ENCODE measurements around the gene SCYGR2. TPM values are rescaled to one million over a fixed set of nuclear protein-coding genes. Genes with fewer than 3 reads are reported as not detected.

SCYGR2 gene
- total and polyA plus RNA-seq, 2 of the 8 experiments (the other 6 are each of a cell fraction or from before 2014, with no cell fraction given): not detected

GRCh38 chr2:227642656-227643055, 44.0 kb downstream of the SCYGR2 start:
- Histone ChIP-seq H3K23me2 (ENCODE audit: low read depth, low read length) (no peaks in the 10 kb centered on the region), H3K4me1 (replicated peaks in 1 of 4; ENCODE audit: control insufficient read depth in 3 of 4, insufficient read depth in 4 of 4, low read length in 3 of 4) (peaks cover 0 to 3% (median 0%) of the 10 kb centered on the region in 4 experiments; a peak in 1 of 7 replicates), H3K36me3 (ENCODE audit: control insufficient read depth in 2 of 4, insufficient read depth in 4 of 4, low read length in 3 of 4) (no peaks in the 10 kb centered on the region), H2BK5ac (ENCODE audit: low read depth, low read length) (no peak overlapping the region), H3K14ac (ENCODE audit: insufficient read length) (no peak overlapping the region), H4K8ac (ENCODE audit: extremely low read depth, insufficient read depth, low read length) (no peak overlapping the region), H2AFZ (ENCODE audit: low read length) (no peak overlapping the region), H3K79me2 (ENCODE audit: control insufficient read depth in 1 of 2, insufficient read depth in 2 of 2, low read length in 2 of 2) (no peaks in the 10 kb centered on the region), H3K27ac (ENCODE audit: low read depth, low read length) (no peak overlapping the region), H3K56ac (replicated peaks; ENCODE audit: insufficient read length, low read depth, low read length) (no peak overlapping the region), H2BK12ac (ENCODE audit: low read depth, low read length) (no peak overlapping the region), H2BK120ac (replicated peaks; ENCODE audit: low read depth, low read length) (no peak overlapping the region), H2BK15ac (ENCODE audit: low read length) (no peak overlapping the region), H3K4me3 (ENCODE audit: extremely low read depth in 1 of 4, insufficient read depth in 2 of 4, low read depth in 3 of 4, low read length in 4 of 4) (no peak overlapping the region), H3K4ac (replicated peaks; ENCODE audit: insufficient read length, low read depth, low read length) (no peak overlapping the region), H3K18ac (ENCODE audit: extremely low read depth, low read length) (no peak overlapping the region), H3K79me1 (ENCODE audit: low read depth, low read length) (no peaks in the 10 kb centered on the region), H3K9me3 (ENCODE audit: insufficient read depth in 2 of 2, low read depth in 1 of 2, low read length in 1 of 2) (no peaks in the 10 kb centered on the region), H4K20me1 (replicated peaks in 1 of 2; ENCODE audit: control insufficient read depth in 1 of 2, insufficient read depth in 2 of 2, low read length in 2 of 2) (no peaks in the 10 kb centered on the region), H3K23ac (ENCODE audit: insufficient read length) (peak overlapping the region; percentile 87), H4K5ac (ENCODE audit: insufficient read length, low read depth, low read length) (no peak overlapping the region), H3K27me3 (replicated peaks in 1 of 4; ENCODE audit: control insufficient read depth in 3 of 4, extremely low read depth in 1 of 4, insufficient read depth in 3 of 4, low read length in 3 of 4) (no peaks in the 10 kb centered on the region), H2AK5ac (ENCODE audit: low read depth, low read length) (no peak overlapping the region), H3K9ac (replicated peaks in 1 of 4; ENCODE audit: extremely low read depth in 1 of 4, low read depth in 3 of 4, low read length in 3 of 4) (no peak overlapping the region), H2BK20ac (ENCODE audit: low read length) (no peak overlapping the region), H3K4me2 (ENCODE audit: insufficient read depth in 1 of 2, low read depth in 2 of 2, low read length in 2 of 2) (no peak overlapping the region), H4K91ac (replicated peaks; ENCODE audit: insufficient read length, low read length) (no peak overlapping the region)
- TF ChIP-seq POU5F1 (IDR thresholded peaks at IDR 0.05; ENCODE audit: low read depth, low read length): no peak
- no peak for TF ChIP-seq CBX8 (IDR thresholded peaks at IDR 0.05; ENCODE audit: borderline replicate concordance, low read depth, low read length)
- no peak for TF ChIP-seq KDM1A (IDR thresholded peaks at IDR 0.05; ENCODE audit: borderline replicate concordance, low read length)
- TF ChIP-seq ATF2 (IDR thresholded peaks at IDR 0.05; ENCODE audit: low read length): no peak
- no peak for TF ChIP-seq POLR2AphosphoS5 (IDR thresholded peaks at IDR 0.05; ENCODE audit: low read depth, low read length)
- no peak for TF ChIP-seq NRF1 (IDR thresholded peaks at IDR 0.05; ENCODE audit: low read depth, low read length)
- no peak for TF ChIP-seq ATF3 (IDR thresholded peaks at IDR 0.05; ENCODE audit: insufficient read depth, low read depth, low read length)
- TF ChIP-seq FOSL1 (IDR thresholded peaks at IDR 0.05; ENCODE audit: insufficient read depth, low read depth, low read length): no peak
- no peak for TF ChIP-seq TAF1 (IDR thresholded peaks at IDR 0.05; ENCODE audit: low read depth, low read length)
- TF ChIP-seq EP300 (IDR thresholded peaks at IDR 0.05; ENCODE audit: borderline replicate concordance in 1 of 2, low read depth in 2 of 2, low read length in 2 of 2): no peak
- TF ChIP-seq KDM4A (IDR thresholded peaks at IDR 0.05; ENCODE audit: low read depth, low read length, severe bottlenecking): no peak
- DNase-seq (ENCODE audit: low read depth in 1 of 2, low spot score in 2 of 2) (no peak), FAIRE-seq (no peak)
- ChIA-PET POLR2A (ENCODE audit: partially characterized antibody) (no interaction called here), CTCF (ENCODE audit: partially characterized antibody) (interaction anchor here (0.7 to 2.0 kb wide), 4 partner anchors 8 to 44 kb away, joined by 3 to 9 read pairs (median 4); no protein-coding TSS in a partner anchor)
- WGBS, 2 experiments (ENCODE audit: extremely low coverage in 1 of 2, insufficient coverage in 1 of 2, insufficient read length in 1 of 2, insufficient replicate concordance in 2 of 2, low coverage in 1 of 2, low lambda C conversion rate in 2 of 2, missing lambda C conversion rate in 1 of 2): 83% methylated on average over 2 of the region's 2 CpGs; no CpG with 5 or more reads in 1 of the 2 experiments
